Activated naive CD8-positive, alpha-beta T cell (primary cell): ENCODE results near the gene MCAT.

Source experiments
- H3K27ac Mint-ChIP-seq: one replicate; pipeline ENCODE4 v1.8.0; 2021; ENCODE audit warnings: mixed read lengths
- H3K27me3 Mint-ChIP-seq: one replicate; pipeline ENCODE4 v1.8.0; 2021; ENCODE audit warnings: mixed read lengths
- H3K36me3 Mint-ChIP-seq: one replicate; pipeline ENCODE4 v1.8.0; 2021; ENCODE audit warnings: mixed read lengths
- H3K4me1 Mint-ChIP-seq: one replicate; pipeline ENCODE4 v1.8.0; 2021; ENCODE audit warnings: low read depth, mixed read lengths
- H3K4me3 Mint-ChIP-seq: one replicate; pipeline ENCODE4 v1.8.0; 2021; ENCODE audit warnings: mild to moderate bottlenecking, mixed read lengths
- H3K9me3 Mint-ChIP-seq: one replicate; pipeline ENCODE4 v1.8.0; 2021; ENCODE audit warnings: low read depth, mixed read lengths

The MCAT gene

DNA sequence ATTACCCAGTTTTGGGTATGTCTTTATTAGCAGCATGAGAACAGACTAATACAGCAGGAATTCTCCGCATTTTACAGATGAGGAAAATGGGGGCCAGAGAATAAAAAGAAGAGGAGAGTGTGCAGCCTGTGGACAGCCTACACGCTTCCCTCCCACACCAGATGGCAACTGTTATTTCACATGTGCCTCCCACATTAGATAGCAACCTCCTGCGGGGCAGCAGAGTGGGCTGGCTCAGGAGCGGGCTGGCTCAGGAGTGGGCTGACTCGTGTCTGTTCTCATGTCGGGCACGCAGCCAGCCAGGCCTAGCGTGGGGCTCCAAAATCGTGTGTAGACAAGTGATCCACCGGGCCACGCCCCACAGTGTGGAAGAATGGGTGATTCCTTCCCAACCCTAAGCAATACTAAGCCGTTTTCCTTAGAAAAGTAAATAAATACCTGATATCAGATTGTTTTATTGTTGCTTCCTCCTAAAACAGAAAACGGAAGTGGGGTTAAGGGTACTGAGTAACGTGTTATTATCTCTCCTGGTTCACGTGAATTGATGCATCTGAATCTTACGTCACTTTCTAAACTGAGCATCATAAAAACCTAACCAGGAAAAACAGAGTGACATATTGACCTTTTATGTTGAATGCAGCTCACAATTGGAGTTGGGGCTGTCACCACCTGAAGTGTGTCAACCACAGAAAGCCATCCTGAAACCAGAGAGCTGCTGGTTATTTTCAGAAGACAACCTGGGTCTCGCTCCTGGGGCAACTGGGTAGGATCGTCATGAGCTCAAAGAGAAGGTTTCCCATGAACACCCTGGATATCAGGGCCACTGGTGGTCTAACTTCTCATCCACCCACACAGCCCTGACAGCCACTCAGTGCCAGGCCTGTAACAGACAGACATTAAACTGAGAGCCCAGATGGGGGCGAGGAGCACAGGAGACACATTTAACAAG lies 57.3 kb downstream of the MCAT start:
- H3K4me3 Mint-ChIP-seq, result no peak overlapping the region
- no peaks in the 10 kb centered on the region for H3K27me3 Mint-ChIP-seq
- peaks cover 8% of the 10 kb centered on the region for H3K36me3 Mint-ChIP-seq
- no peaks in the 10 kb centered on the region for H3K9me3 Mint-ChIP-seq
- no peak overlapping the region for H3K27ac Mint-ChIP-seq
- H3K4me1 Mint-ChIP-seq, result peaks cover 19% of the 10 kb centered on the region
